Naive thymus-derived CD4-positive, alpha-beta T cell (primary cell): ENCODE data around the gene UBQLN4. TPM values are rescaled to one million over a fixed set of nuclear protein-coding genes. Genes with fewer than 3 reads are reported as not detected.

Experiments
- polyA plus RNA-seq, 2 donors: library from polyadenylated mRNA; unstranded; fragments of 300-500 nt; fragmentation: Illumina TruSeq; gene quantifications; one replicate each; pipeline ENCODE4 v1.2.3, GENCODE V29; 2021
- total RNA-seq, 6 experiments: library from RNA in 5 of 6; stranded (reverse) in 5 of 6; gene quantifications; 1 replicate in 5 of 6; 2 replicates in 1 of 6; pipeline ENCODE4 v1.2.3 and lab custom pipeline; 2021 to 2026

UBQLN4 gene
- total and polyA plus RNA-seq, 7 experiments from 2014 or later = 6.7 to 37.6 (median 18.6) TPM

Other genes with a start within 250 kb of the UBQLN4 start
- 100 to 1,000 TPM in 4 of 5 experiments, 10 to 100 TPM in 1; 87.2 to 138 (median 106) TPM for gene GON4L, start 196.6 kb downstream of the UBQLN4 start, total RNA-seq
- 10 to 100 TPM; 25.4 to 40.5 TPM for gene GON4L, start 196.6 kb downstream of the UBQLN4 start, polyA plus RNA-seq
- gene SYT11, start 194.2 kb downstream of the UBQLN4 start, total RNA-seq = 10 to 100 TPM in 2 of 5 experiments, 1 to 10 TPM in 3; 1.4 to 22.9 (median 2.7) TPM
- gene SYT11, start 194.2 kb downstream of the UBQLN4 start, polyA plus RNA-seq = under 1 TPM; 0.39 to 0.48 TPM
- 10 to 100 TPM; 34.0 to 83.9 (median 41.4) TPM for gene RIT1, start 142.4 kb downstream of the UBQLN4 start, total RNA-seq
- gene RIT1, start 142.4 kb downstream of the UBQLN4 start, polyA plus RNA-seq = 10 to 100 TPM; 19.1 to 19.7 TPM
- 100 to 1,000 TPM in 2 of 5 experiments, 10 to 100 TPM in 3; 64.6 to 117 (median 79.8) TPM for gene KHDC4, start 119.4 kb downstream of the UBQLN4 start, total RNA-seq
- gene KHDC4, start 119.4 kb downstream of the UBQLN4 start, polyA plus RNA-seq = 1 to 10 TPM; 8.1 to 9.3 TPM
- gene RXFP4, start 112.2 kb downstream of the UBQLN4 start, total RNA-seq = not detected
- 1 to 10 TPM in 1 of 2 donors, under 1 TPM in 1; 0.60 to 1.3 TPM for gene RXFP4, start 112.2 kb downstream of the UBQLN4 start, polyA plus RNA-seq
- 100 to 1,000 TPM; 108 to 236 (median 182) TPM for gene ARHGEF2, start 75.3 kb downstream of the UBQLN4 start, total RNA-seq
- 10 to 100 TPM; 17.0 to 28.5 TPM for gene ARHGEF2, start 75.3 kb downstream of the UBQLN4 start, polyA plus RNA-seq
- 100 to 1,000 TPM; 207 to 278 (median 256) TPM for gene SSR2, start 32.8 kb downstream of the UBQLN4 start, total RNA-seq
- gene SSR2, start 32.8 kb downstream of the UBQLN4 start, polyA plus RNA-seq = 100 to 1,000 TPM; 366 to 393 TPM
- gene LAMTOR2, start 984 bp upstream of the UBQLN4 start, total RNA-seq = 10 to 100 TPM; 13.3 to 66.1 (median 27.9) TPM
- 10 to 100 TPM; 90.1 to 97.9 TPM for gene LAMTOR2, start 984 bp upstream of the UBQLN4 start, polyA plus RNA-seq
- 1 to 10 TPM in 4 of 5 experiments, not detected in 1; 1.1 to 2.7 (median 2.2) TPM for gene RAB25, start 7.4 kb upstream of the UBQLN4 start, total RNA-seq
- 1 to 10 TPM; 1.5 to 1.8 TPM for gene RAB25, start 7.4 kb upstream of the UBQLN4 start, polyA plus RNA-seq
- gene MEX3A, start 28.7 kb upstream of the UBQLN4 start, total RNA-seq = under 1 TPM in 4 of 5 experiments, not detected in 1; 0.05 to 0.15 (median 0.13) TPM
- gene MEX3A, start 28.7 kb upstream of the UBQLN4 start, polyA plus RNA-seq = not detected
- gene LMNA, start 60.9 kb upstream of the UBQLN4 start, total RNA-seq = 100 to 1,000 TPM in 2 of 5 experiments, 10 to 100 TPM in 1, 1 to 10 TPM in 2; 5.5 to 470 (median 18.0) TPM
- gene LMNA, start 60.9 kb upstream of the UBQLN4 start, polyA plus RNA-seq = under 1 TPM in 1 of 2 donors, not detected in 1; 0.20 TPM
- gene SEMA4A, start 99.8 kb upstream of the UBQLN4 start, total RNA-seq = 10 to 100 TPM in 1 of 5 experiments, 1 to 10 TPM in 4; 1.8 to 48.6 (median 3.8) TPM
- under 1 TPM; 0.06 to 0.24 TPM for gene SEMA4A, start 99.8 kb upstream of the UBQLN4 start, polyA plus RNA-seq
- 10 to 100 TPM; 17.8 to 38.4 (median 19.6) TPM for gene SLC25A44, start 140.3 kb upstream of the UBQLN4 start, total RNA-seq
- 10 to 100 TPM in 1 of 2 donors, 1 to 10 TPM in 1; 8.3 to 21.2 TPM for gene SLC25A44, start 140.3 kb upstream of the UBQLN4 start, polyA plus RNA-seq
- gene PMF1, start 159.2 kb upstream of the UBQLN4 start, total RNA-seq = 10 to 100 TPM; 42.2 to 76.1 (median 58.2) TPM
- gene PMF1, start 159.2 kb upstream of the UBQLN4 start, polyA plus RNA-seq = 10 to 100 TPM; 72.4 to 81.2 TPM
- 1 to 10 TPM; 2.8 to 7.4 (median 4.9) TPM for gene BGLAP, start 188.4 kb upstream of the UBQLN4 start, total RNA-seq
- gene BGLAP, start 188.4 kb upstream of the UBQLN4 start, polyA plus RNA-seq = under 1 TPM in 1 of 2 donors, not detected in 1; 0.33 TPM
- gene PAQR6, start 194.3 kb upstream of the UBQLN4 start, total RNA-seq = 1 to 10 TPM; 1.4 to 6.2 (median 2.9) TPM
- gene PAQR6, start 194.3 kb upstream of the UBQLN4 start, polyA plus RNA-seq = under 1 TPM in 1 of 2 donors, not detected in 1; 0.22 TPM
- gene SMG5, start 229.0 kb upstream of the UBQLN4 start, total RNA-seq = 10 to 100 TPM; 65.7 to 74.0 (median 69.4) TPM
- gene SMG5, start 229.0 kb upstream of the UBQLN4 start, polyA plus RNA-seq = 10 to 100 TPM; 14.4 to 38.4 TPM
- 10 to 100 TPM in 3 of 5 experiments, 1 to 10 TPM in 2; 4.3 to 18.6 (median 11.2) TPM for gene TMEM79, start 230.5 kb upstream of the UBQLN4 start, total RNA-seq
- 1 to 10 TPM; 6.5 to 9.8 TPM for gene TMEM79, start 230.5 kb upstream of the UBQLN4 start, polyA plus RNA-seq
- gene GLMP, start 241.9 kb upstream of the UBQLN4 start, total RNA-seq = 10 to 100 TPM; 21.0 to 40.4 (median 24.5) TPM
- gene GLMP, start 241.9 kb upstream of the UBQLN4 start, polyA plus RNA-seq = 10 to 100 TPM; 17.6 to 19.3 TPM
- gene VHLL, start 245.5 kb upstream of the UBQLN4 start, total RNA-seq = not detected
- gene VHLL, start 245.5 kb upstream of the UBQLN4 start, polyA plus RNA-seq = not detected